Natural killer cell treated with Interleukin-12 subunit alpha and Interleukin-12 subunit beta and Interleukin-15 and Interleukin-18, amount 100 ng/mL, for 72 hours (primary cell): ENCODE results near the gene CABP7. TPM values are rescaled to one million over a fixed set of nuclear protein-coding genes. Genes with fewer than 3 reads are reported as not detected.

Experiments used
- ATAC-seq, 2 donors: fragments of 150-1000 bp; cut with Tn5 transposase in 1 of 2; sonication (Bioruptor Pico), chemical (Tn5 transposase) in 1 of 2; 2 replicates each; pipeline ENCODE4 v1.10.0; 2021
- DNase-seq: peaks from one replicate; pipeline ENCODE4 v3.0.0; 2022; ENCODE audit warnings: low spot score
- H3K27ac Mint-ChIP-seq, 2 donors: 1 replicate in 1 of 2; 2 replicates in 1 of 2; pipeline ENCODE4 v1.8.0; 2022; ENCODE audit warnings: mixed read lengths in 2 of 2, mild to moderate bottlenecking in 1 of 2, moderate library complexity in 1 of 2
- H3K27me3 Mint-ChIP-seq, 2 donors: 1 replicate in 1 of 2; 2 replicates in 1 of 2; pipeline ENCODE4 v1.8.0; 2022; ENCODE audit warnings: mixed read lengths in 2 of 2
- H3K36me3 Mint-ChIP-seq: one replicate; pipeline ENCODE4 v1.8.0; 2022; ENCODE audit warnings: mixed read lengths
- H3K4me1 Mint-ChIP-seq, 2 donors: 1 replicate in 1 of 2; 2 replicates in 1 of 2; pipeline ENCODE4 v1.8.0; 2022; ENCODE audit warnings: low read depth in 2 of 2, mixed read lengths in 2 of 2, mild to moderate bottlenecking in 1 of 2
- H3K4me3 Mint-ChIP-seq: one replicate; pipeline ENCODE4 v1.8.0; 2022; ENCODE audit warnings: mixed read lengths
- H3K9me3 Mint-ChIP-seq: 2 replicates; pipeline ENCODE4 v1.8.0; 2022; ENCODE audit warnings: mixed read lengths
- total RNA-seq, 2 donors: library from RNA; stranded (reverse); gene quantifications; one replicate each; pipeline ENCODE4 v1.2.3, GENCODE V29; 2022

CABP7 gene
- total RNA-seq, 2 donors from 2014 or later = 0.07 to 0.17 TPM

DNA sequence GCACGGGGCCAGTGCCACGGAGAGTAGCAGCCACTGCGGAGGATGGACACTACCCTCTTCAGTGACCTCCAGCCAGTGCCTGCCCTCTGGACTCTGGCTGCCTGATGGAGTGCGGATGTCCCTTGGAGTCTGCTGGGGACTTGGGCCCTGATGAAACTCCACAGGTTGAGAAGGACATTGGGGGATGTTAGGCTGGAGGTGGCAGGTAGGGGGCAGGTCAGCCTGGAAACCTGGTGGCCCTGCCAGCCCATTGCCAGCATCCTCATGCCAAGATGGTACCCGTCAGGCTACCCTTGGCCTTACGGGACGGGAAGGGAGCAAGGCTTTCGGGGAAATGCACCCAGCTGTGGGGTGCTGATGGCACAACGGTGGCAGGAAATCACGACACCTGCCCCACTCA is 4.0 kb downstream of the CABP7 start:
- H3K27me3 Mint-ChIP-seq = peaks cover 9 to 10% of the 10 kb centered on the region in 2 donors
- no peaks in the 10 kb centered on the region for H3K36me3 Mint-ChIP-seq
- no peaks in the 10 kb centered on the region for H3K4me1 Mint-ChIP-seq
- no peak for DNase-seq
- no peak overlapping the region for H3K4me3 Mint-ChIP-seq
- H3K9me3 Mint-ChIP-seq = no peaks in the 10 kb centered on the region
- ATAC-seq = no peak
- H3K27ac Mint-ChIP-seq = no peak overlapping the region

DNA sequence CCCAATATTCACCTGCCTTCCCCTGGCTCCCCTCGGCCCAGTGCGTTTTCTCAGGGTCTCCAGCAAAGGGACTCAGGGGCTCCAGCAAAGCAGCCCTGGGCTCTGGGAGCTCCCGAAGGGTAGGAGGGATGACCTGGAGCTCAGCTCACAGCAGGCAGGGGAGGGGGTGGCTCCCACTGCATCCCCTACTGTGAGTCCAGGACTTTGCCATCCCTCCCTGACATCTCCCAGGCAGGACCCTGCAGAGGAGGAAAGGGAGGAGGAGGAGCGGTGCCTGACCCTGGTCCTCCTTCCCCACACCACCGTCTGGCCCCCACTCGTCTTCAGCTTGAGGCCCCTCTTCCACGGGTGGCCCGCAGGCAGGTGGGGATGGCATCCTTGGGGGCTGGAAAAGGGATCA is 5.0 kb downstream of the CABP7 start:
- no peak for ATAC-seq
- H3K36me3 Mint-ChIP-seq = no peaks in the 10 kb centered on the region
- H3K27me3 Mint-ChIP-seq = peaks cover 0 to 4% of the 10 kb centered on the region in 2 donors
- DNase-seq = no peak
- no peaks in the 10 kb centered on the region for H3K4me1 Mint-ChIP-seq
- no peaks in the 10 kb centered on the region for H3K9me3 Mint-ChIP-seq
- H3K4me3 Mint-ChIP-seq = no peak overlapping the region
- no peak overlapping the region for H3K27ac Mint-ChIP-seq

DNA sequence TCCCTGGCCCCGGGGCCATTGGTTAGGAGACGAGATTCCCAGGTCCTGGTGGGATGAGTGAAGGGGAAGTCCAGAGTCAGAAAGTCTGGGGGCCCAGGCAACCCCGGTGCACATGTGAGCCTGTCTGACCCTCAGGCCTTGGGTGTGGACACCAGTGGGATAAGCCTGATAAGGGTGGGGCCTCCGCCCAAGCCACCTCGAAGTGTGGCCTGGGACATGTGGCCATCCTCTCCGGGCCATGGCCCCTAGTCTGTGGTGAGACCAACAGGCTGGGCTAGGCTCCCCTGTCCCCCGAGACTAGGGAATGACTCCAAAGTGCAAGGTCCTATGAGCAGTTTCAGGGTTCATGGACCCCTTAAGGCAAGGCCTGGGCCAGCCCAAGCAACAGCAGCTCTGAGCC is 6.3 kb downstream of the CABP7 start:
- Mint-ChIP-seq H3K36me3 (no peaks in the 10 kb centered on the region), H3K4me3 (no peak overlapping the region), H3K9me3 (no peaks in the 10 kb centered on the region), H3K4me1 (no peaks in the 10 kb centered on the region), H3K27me3 (peaks cover 0 to 4% of the 10 kb centered on the region in 2 donors), H3K27ac (no peak overlapping the region)
- ATAC-seq (no peak), DNase-seq (no peak)

DNA sequence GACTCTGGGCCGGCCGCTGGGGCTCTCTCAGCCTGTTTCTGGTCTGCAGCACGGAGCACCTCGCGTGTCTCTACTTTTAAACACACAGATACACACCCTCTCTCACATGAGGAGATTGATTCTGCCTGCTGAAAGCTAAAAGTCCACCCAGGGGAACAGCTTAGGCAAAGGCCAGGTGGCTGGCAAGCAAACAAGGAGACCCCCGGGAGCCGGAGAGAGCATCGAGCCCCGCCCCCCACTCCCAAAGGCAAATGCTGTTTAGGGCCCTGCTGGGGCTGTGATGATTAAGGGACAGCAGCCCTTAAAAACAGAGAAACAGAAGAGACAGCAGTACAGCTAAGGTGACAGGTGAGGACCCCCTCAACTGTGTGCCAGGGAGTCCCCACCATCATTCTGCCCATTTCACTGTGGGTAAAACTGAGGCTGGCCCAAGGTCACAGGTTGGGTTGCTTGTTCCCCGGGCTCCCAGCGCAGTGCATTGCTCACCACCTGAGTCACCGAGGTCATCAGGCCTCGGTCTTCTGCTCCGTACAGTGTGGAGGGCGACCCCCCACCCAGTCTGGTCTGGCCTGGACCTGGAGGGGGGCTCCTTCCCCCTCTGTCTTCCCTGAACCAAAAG is 6.8 kb downstream of the CABP7 start:
- peaks cover 0 to under 1% of the 10 kb centered on the region in 2 donors for H3K27me3 Mint-ChIP-seq
- no peak for ATAC-seq
- H3K27ac Mint-ChIP-seq = no peak overlapping the region

DNA sequence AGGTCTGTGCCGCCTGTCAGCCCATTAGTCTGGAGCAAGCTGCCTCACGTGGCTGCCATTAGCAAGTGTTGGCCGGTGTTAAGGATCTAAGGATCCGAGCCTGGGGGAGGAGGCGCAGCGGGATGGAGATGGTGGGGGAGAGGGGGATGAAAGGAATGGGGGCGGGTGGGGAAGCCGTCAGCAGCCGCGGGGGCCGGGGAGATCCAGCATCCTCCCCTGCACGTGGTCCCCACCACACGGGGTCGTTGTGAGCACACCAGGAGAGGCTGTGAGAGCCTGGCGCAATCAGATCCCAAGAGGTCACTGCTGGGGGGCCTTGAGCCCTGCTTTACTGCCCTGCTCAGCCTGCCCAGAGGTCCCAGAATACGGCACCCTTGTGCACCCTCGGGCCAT is 7.3 kb downstream of the CABP7 start:
- no peak overlapping the region for H3K27ac Mint-ChIP-seq
- H3K27me3 Mint-ChIP-seq = no peaks in the 10 kb centered on the region
- H3K4me3 Mint-ChIP-seq = no peak overlapping the region
- no peaks in the 10 kb centered on the region for H3K36me3 Mint-ChIP-seq
- DNase-seq = no peak
- no peaks in the 10 kb centered on the region for H3K9me3 Mint-ChIP-seq
- H3K4me1 Mint-ChIP-seq = no peaks in the 10 kb centered on the region
- ATAC-seq = no peak

More for the DNA sequence above, 6.8 kb downstream of the CABP7 start:
- no peaks in the 10 kb centered on the region for H3K9me3 Mint-ChIP-seq
- no peaks in the 10 kb centered on the region for H3K4me1 Mint-ChIP-seq
- H3K4me3 Mint-ChIP-seq = no peak overlapping the region
- H3K36me3 Mint-ChIP-seq = no peaks in the 10 kb centered on the region
- no peak for DNase-seq

DNA sequence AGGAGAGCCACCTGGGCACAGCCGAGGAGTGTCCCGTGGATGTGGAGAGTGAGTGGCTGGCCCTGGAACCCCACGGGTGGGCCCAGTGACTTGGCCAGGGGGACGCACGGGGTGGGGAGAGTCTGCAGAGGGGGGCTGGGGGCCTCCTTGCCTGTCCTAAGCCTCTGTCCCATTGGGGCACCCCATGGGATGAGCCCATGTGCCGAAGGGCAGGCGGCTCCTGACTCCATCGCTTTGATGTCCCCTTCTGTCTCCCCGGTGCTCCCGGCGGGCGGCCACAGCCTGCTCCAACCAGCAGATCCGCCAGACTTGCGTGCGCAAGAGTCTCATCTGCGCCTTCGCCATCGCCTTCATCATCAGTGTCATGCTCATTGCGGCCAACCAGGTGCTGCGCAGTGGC is 9.4 kb downstream of the CABP7 start:
- Mint-ChIP-seq H3K9me3 (no peaks in the 10 kb centered on the region), H3K36me3 (no peaks in the 10 kb centered on the region), H3K27ac (no peak overlapping the region), H3K4me1 (no peaks in the 10 kb centered on the region), H3K4me3 (no peak overlapping the region), H3K27me3 (no peaks in the 10 kb centered on the region)
- ATAC-seq = no peak
- DNase-seq = no peak

DNA sequence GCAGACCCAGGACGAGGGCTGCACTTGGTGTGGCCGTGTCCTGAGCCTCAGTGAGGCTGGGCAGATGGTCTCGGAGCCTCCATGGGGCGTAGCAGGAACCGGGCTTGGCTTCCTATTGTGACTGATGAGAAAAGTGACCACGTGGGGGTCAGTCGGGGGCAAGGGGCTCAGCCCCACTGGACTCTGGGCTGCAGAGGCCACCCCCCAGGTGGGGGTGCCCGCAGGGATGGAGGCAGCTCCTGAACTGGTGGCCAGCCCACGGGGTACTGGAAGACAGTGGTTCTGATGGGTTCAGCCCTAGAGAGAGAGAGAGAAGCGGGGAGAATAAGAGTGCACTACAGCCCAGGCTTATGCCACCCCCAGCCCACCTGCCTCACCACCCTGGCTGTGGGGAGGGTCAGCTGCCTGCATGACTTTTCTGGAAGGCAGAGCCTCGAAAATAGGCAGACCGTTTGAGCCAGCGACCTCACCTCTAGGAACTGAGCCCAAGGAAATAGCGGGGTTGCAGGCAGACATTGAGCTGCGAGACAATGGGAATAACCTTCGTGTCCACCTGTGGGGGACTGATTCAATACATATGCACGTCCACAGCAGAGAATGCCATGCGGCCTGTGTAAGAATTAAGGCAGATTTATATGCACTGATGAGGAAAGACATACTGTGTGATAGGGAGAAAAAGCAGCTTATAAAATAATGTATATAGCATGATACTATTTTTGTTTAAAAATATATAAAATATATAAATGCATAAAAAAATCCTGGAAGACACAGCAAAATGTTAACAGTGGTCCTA is 11.5 kb downstream of the CABP7 start:
- Mint-ChIP-seq H3K4me3 (no peak overlapping the region), H3K9me3 (no peaks in the 10 kb centered on the region), H3K27ac (no peak overlapping the region), H3K4me1 (no peaks in the 10 kb centered on the region), H3K36me3 (no peaks in the 10 kb centered on the region), H3K27me3 (no peaks in the 10 kb centered on the region)
- DNase-seq = no peak
- ATAC-seq = no peak

DNA sequence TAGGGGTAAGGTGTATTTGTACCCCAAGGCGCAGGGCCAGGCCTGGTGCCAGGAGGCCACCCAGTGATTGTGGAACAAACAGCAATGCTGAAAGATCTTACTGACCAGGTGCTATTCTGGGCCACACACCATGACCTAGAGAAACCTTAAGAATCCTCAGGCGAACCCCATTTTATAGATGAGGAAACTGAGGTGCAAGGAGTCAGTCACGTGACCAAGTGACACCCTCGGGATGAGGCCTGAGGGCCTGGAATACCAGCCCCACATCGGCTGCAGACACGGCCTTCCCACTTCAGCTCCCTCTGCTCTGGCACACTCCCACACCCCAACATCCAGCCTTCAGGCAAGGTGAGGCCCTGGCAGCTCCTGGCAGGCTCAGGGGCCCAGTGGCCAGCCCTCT is 13.1 kb downstream of the CABP7 start:
- Mint-ChIP-seq H3K4me1 (no peaks in the 10 kb centered on the region), H3K4me3 (no peak overlapping the region), H3K9me3 (no peaks in the 10 kb centered on the region), H3K36me3 (no peaks in the 10 kb centered on the region), H3K27ac (no peak overlapping the region), H3K27me3 (no peaks in the 10 kb centered on the region)
- DNase-seq (no peak), ATAC-seq (no peak)

DNA sequence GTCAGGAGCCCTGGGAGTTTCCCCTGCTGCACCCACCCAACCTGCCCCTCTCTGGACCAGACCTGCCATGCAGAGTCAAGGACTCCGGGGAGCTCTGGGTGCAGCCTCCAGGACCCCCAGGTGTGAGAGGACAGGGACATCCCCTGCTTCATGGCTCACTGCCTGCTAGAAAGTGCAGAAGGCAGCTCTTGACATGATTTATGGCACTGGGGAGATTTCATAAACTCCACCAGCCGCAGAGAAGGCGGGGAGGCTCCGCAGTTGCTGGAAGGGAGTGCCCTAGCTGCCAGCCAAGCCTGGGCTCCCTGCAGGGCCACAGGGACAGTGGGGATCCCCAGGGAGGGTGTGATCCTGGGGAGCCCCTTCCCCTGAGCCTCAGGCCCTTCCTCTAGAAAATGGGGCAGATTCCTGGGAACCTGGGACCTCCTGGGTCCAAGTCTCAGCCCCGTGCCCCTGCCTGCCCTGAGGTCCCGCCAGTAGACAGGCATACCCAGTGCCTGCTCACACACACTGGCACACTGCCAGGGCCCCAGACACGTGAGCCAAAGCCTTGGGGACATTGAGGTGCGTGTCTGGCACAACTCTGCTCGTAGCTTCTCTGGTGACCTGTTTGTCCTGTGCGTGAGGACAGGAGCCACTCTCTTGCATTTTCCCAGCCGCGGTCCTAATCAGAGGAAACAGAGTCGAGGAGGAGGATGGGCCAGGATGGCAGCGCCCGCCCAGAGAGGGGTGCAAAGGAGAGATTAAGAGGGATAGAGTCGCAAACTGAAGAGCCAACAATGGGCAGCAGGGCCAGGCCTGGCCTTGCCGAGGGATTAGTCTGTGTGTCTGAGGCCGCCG is 13.8 kb downstream of the CABP7 start:
- H3K4me1 Mint-ChIP-seq = no peaks in the 10 kb centered on the region
- H3K9me3 Mint-ChIP-seq = no peaks in the 10 kb centered on the region
- H3K4me3 Mint-ChIP-seq = no peak overlapping the region
- H3K27me3 Mint-ChIP-seq = no peaks in the 10 kb centered on the region
- DNase-seq (no peak), ATAC-seq (no peak)
- no peak overlapping the region for H3K27ac Mint-ChIP-seq
- H3K36me3 Mint-ChIP-seq = no peaks in the 10 kb centered on the region

DNA sequence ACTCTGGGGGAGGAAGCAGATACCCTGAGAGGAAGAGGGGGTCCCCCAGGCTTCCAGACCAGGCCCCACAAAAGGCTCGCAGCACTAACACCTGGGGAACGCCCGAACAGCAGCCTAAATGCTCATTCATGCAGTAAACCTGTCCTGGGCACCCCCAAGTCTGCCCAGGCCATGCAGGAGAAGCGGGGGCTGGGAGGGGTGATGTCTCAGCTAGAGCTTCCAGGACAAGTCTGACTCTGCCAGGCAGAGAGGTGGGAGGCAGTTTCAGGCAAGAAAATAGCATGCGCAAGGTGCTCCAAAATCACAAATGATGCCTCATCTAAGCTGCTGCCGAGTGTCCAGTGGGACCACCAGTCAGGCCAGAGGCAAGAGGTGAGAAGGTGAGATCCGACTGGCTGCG is 14.6 kb downstream of the CABP7 start:
- ATAC-seq = no peak
- DNase-seq = no peak
- Mint-ChIP-seq H3K4me3 (no peak overlapping the region), H3K9me3 (no peaks in the 10 kb centered on the region), H3K36me3 (no peaks in the 10 kb centered on the region), H3K27ac (no peak overlapping the region), H3K4me1 (no peaks in the 10 kb centered on the region), H3K27me3 (no peaks in the 10 kb centered on the region)

DNA sequence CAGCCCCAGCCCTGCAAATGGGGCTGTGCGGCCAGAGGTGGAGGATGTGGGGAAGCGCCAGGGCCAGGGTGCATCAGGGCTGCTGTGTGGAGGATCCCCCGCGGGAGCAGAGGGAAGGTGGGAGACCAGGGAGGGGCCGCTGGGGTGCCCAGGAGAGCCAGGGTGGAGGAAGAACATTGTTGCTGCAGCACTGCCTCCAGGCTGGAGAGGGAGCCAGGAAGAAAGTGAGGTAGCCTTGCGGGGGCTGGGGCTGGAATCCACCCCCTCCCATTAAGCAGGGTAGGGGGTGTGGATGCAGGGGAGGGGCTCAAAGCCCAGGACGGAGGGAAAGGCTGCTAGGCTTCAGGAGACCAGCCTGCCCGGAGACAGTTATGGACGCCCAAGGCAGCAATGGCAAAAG is 15.0 kb downstream of the CABP7 start:
- no peak for ATAC-seq
- H3K36me3 Mint-ChIP-seq = no peaks in the 10 kb centered on the region
- no peak overlapping the region for H3K27ac Mint-ChIP-seq

DNA sequence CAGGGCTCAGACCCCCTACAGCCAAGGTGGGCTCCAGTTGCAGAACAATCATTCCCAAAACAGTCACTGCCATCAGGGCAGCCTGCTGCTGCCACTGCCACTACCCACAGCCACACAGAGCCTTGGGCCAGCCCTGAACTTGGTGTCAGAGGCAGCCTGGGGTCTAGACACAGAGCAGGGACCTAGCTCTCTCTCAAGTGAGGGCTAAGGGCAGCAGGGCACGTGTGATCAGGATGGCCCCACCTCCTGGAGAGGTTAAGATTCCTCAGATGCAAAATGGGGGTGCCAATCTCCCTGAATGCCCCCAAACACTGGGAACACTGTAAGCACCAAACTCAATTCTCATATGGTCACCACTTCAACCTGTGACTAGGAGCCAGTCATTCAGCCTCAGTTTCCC is 15.6 kb downstream of the CABP7 start:
- H3K36me3 Mint-ChIP-seq = no peaks in the 10 kb centered on the region
- no peaks in the 10 kb centered on the region for H3K9me3 Mint-ChIP-seq
- no peak for ATAC-seq
- H3K27me3 Mint-ChIP-seq = no peaks in the 10 kb centered on the region
- no peak for DNase-seq
- H3K4me1 Mint-ChIP-seq = no peaks in the 10 kb centered on the region
- no peak overlapping the region for H3K4me3 Mint-ChIP-seq
- H3K27ac Mint-ChIP-seq = no peak overlapping the region

More for the DNA sequence above, 15.0 kb downstream of the CABP7 start:
- no peaks in the 10 kb centered on the region for H3K9me3 Mint-ChIP-seq
- no peak for DNase-seq
- no peaks in the 10 kb centered on the region for H3K27me3 Mint-ChIP-seq
- no peaks in the 10 kb centered on the region for H3K4me1 Mint-ChIP-seq
- no peak overlapping the region for H3K4me3 Mint-ChIP-seq

DNA sequence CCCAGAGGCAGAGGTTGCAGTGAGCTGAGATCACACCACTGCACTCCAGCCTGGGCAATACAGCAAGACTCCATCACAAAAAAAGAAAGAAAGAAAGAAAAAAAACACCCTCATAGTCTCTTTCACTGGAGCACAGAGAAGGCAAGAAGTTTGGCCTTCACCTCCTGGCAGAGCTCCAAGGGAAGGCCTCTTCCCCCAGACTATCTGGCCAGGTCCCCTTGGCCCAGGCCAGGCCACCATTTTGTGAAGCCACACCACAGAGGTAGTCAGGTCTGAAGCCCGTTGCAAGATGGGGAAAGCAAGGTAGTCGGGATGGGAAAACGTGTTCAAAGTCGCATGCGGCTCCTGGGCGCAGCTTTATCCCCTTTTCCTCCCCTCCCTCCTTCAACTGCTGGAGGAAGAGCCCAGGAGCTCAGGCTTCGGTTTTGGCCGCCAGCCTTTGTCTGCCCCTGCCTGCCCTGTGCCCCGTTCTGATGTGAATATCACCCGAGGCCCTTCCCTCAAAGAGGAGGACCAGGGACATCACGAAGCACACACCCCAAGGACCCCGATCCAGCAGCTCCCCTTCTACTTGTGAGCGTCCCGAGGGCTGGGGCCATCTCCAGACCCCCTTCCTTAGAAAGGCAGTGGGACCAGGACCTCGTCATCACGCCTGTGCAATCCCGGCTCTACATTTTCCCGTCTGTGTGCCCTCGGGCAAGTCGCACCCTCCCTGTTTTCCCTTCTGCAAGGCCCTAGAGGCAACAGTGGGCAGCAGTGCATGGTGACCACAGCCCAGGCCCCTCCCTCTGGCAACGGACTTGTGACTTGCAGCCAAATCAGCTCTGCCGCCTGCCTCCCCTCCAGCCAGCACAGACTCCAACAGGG is 17.7 kb downstream of the CABP7 start:
- Mint-ChIP-seq H3K9me3 (no peaks in the 10 kb centered on the region), H3K27ac (no peak overlapping the region), H3K27me3 (no peaks in the 10 kb centered on the region), H3K4me1 (no peaks in the 10 kb centered on the region), H3K36me3 (no peaks in the 10 kb centered on the region), H3K4me3 (no peak overlapping the region)
- ATAC-seq (no peak), DNase-seq (no peak)
